A549 (cell line): ENCODE measurements around the gene ADAMTS16. TPM values are rescaled to one million over a fixed set of nuclear protein-coding genes. Genes with fewer than 3 reads are reported as not detected.

Experiments
- ATAC-seq, 2 experiments: fragments of 200-7000 bp in 1 of 2; fragments of >200 bp in 1 of 2; cut with Nextera tagmentation in 1 of 2; cut with Tn5 transposase in 1 of 2; 3 replicates each; pipeline versions ENCODE4 v1.8.0 to v1.9.1; 2018 to 2020; ENCODE audit warnings: mild to moderate bottlenecking in 1 of 2, moderate library complexity in 1 of 2
- CTCF ChIA-PET: fragments of 300-600 bp; sonication (Branson Sonifier 250); formaldehyde crosslinking; extraction: SDS; loops from one replicate; lab custom pipeline; 2021; ENCODE audit warnings: antibody characterized with exemption, inconsistent platforms; lab: Yijun Ruan, JAX
- POLR2A ChIA-PET: fragments of 350-600 bp; formaldehyde crosslinking; extraction: SDS; loops from one replicate; lab custom pipeline; 2021; ENCODE audit warnings: antibody characterized with exemption, inconsistent platforms; lab: Yijun Ruan, JAX
- DNase-seq, 2 experiments: peaks; one replicate each; pipeline versions ENCODE4 v3.0.0 to v3.0.0-alpha.2; 2011 to 2016; ENCODE audit warnings: low read depth in 1 of 2, low spot score in 1 of 2
- FAIRE-seq: peaks from 2 replicates; lab custom pipeline; 2011; peaks lifted over from hg19 to GRCh38; lab: Jason Lieb, UNC
- H3K27ac ChIP-seq, 2 experiments: fragments of >200 bp; sonication (Bioruptor Twin); formaldehyde crosslinking; 3 replicates each; pipeline ENCODE4 v1.5.1; 2016 to 2017
- H3K4me1 ChIP-seq: fragments of >200 bp; sonication (Bioruptor Twin); formaldehyde crosslinking; 3 replicates; pipeline ENCODE4 v1.6.1; 2016
- H3K4me2 ChIP-seq: fragments of >200 bp; sonication (Bioruptor Twin); formaldehyde crosslinking; 3 replicates; pipeline ENCODE4 v1.6.1; 2016
- H3K4me3 ChIP-seq: fragments of >200 bp; sonication (Bioruptor Twin); formaldehyde crosslinking; 3 replicates; pipeline ENCODE4 v1.5.1; 2016
- H3K9me3 ChIP-seq: fragments of >200 bp; sonication (Bioruptor Twin); formaldehyde crosslinking; 3 replicates; pipeline ENCODE4 v1.6.1; 2016
- ATOH8 ChIP-seq: fragments of 250-450 bp; sonication (Bioruptor Pico); IDR thresholded peaks from 2 replicates; pipeline ENCODE4 v1.5.0; 2020; ENCODE audit warnings: low read depth, mild to moderate bottlenecking, moderate library complexity
- BCL3 ChIP-seq: fragments of >200 bp; sonication (Bioruptor Twin); formaldehyde crosslinking; IDR thresholded peaks from 3 replicates; pipeline ENCODE4 v1.6.1; 2016
- CBX2 ChIP-seq: fragments of 200-600 bp; sonication (generic); IDR thresholded peaks from 2 replicates; pipeline ENCODE4 v1.6.1; 2016; ENCODE audit warnings: low read depth, mild to moderate bottlenecking, borderline replicate concordance
- CHD4 ChIP-seq: fragments of 200-600 bp; sonication (generic); IDR thresholded peaks from 2 replicates; pipeline ENCODE4 v1.6.1; 2016; ENCODE audit warnings: antibody characterized with exemption, mild to moderate bottlenecking, borderline replicate concordance
- ELK1 ChIP-seq: fragments of 150-350 bp; IDR thresholded peaks from 2 replicates; pipeline ENCODE4 v1.6.1; 2014; ENCODE audit warnings: low read depth, mild to moderate bottlenecking, low read length
- HDAC2 ChIP-seq: fragments of 200-600 bp; sonication (generic); IDR thresholded peaks from 2 replicates; pipeline ENCODE4 v1.6.1; 2016
- HOXA7 ChIP-seq: fragments of 250-450 bp; sonication (Bioruptor Pico); IDR thresholded peaks from 2 replicates; pipeline ENCODE4 v1.5.0; 2020; ENCODE audit warnings: mild to moderate bottlenecking, moderate library complexity
- NFE2L2 ChIP-seq: fragments of 150-350 bp; conservative IDR thresholded peaks from 2 replicates; pipeline ENCODE4 v1.6.1; 2014; ENCODE audit warnings: low read length
- NPAS2 ChIP-seq: fragments of 250-450 bp; sonication (Bioruptor Pico); IDR thresholded peaks from 2 replicates; pipeline ENCODE4 v1.8.0; 2022; ENCODE audit warnings: mild to moderate bottlenecking, moderate library complexity, borderline replicate concordance
- POLR2AphosphoS2 ChIP-seq: conservative IDR thresholded peaks from 2 replicates; pipeline ENCODE4 v1.6.1; 2012; ENCODE audit warnings: low read length, improper control_type of control experiment, inconsistent platforms
- RAD21 ChIP-seq, 2 experiments: fragments of >200 bp in 1 of 2; sonication (Bioruptor Twin) in 1 of 2; formaldehyde crosslinking in 1 of 2; IDR thresholded peaks in 1 of 2; conservative IDR thresholded peaks in 1 of 2; 2 replicates in 1 of 2; 3 replicates in 1 of 2; pipeline ENCODE4 v1.6.1; 2012 to 2018; ENCODE audit warnings: inconsistent platforms in 1 of 2
- RARB ChIP-seq: fragments of 250-450 bp; sonication (Bioruptor Pico); IDR thresholded peaks from 2 replicates; pipeline ENCODE4 v1.8.0; 2021; ENCODE audit warnings: mild to moderate bottlenecking, moderate library complexity
- RFX5 ChIP-seq: fragments of 450-650 bp; IDR thresholded peaks from 2 replicates; pipeline ENCODE4 v1.7.1; 2014; ENCODE audit warnings: antibody characterized with exemption, mild to moderate bottlenecking, moderate library complexity
- SMC3 ChIP-seq: fragments of >200 bp; sonication (Bioruptor Twin); formaldehyde crosslinking; IDR thresholded peaks from 3 replicates; pipeline ENCODE4 v1.6.1; 2018; ENCODE audit warnings: inconsistent platforms
- SREBF2 ChIP-seq: fragments of 450-650 bp; IDR thresholded peaks from 2 replicates; pipeline ENCODE4 v1.6.1; 2014; ENCODE audit warnings: mild to moderate bottlenecking, moderate library complexity
- TFCP2L1 ChIP-seq: fragments of 250-450 bp; sonication (Bioruptor Pico); IDR thresholded peaks from 2 replicates; pipeline ENCODE4 v1.5.0; 2021; ENCODE audit warnings: mild to moderate bottlenecking
- ZC3H11A ChIP-seq: fragments of 450-650 bp; IDR thresholded peaks from 2 replicates; pipeline ENCODE4 v1.6.1; 2014; ENCODE audit warnings: antibody characterized with exemption, mild to moderate bottlenecking
- ZFP36 ChIP-seq: fragments of 450-650 bp; IDR thresholded peaks from 2 replicates; pipeline ENCODE4 v1.6.1; 2014; ENCODE audit warnings: borderline replicate concordance; ENCODE audit not compliant: partially characterized antibody
- ZNF302 ChIP-seq: fragments of 250-450 bp; sonication (Bioruptor Pico); IDR thresholded peaks from 2 replicates; pipeline ENCODE4 v1.9.0; 2021; ENCODE audit warnings: inconsistent platforms, mild to moderate bottlenecking, moderate library complexity
- WGBS: methylation state at CpG from one replicate; pipeline ENCODE4 v1.1.6; 2017; ENCODE audit errors: missing lambda C conversion rate; 5-methylcytosine and 5-hydroxymethylcytosine counted together
- polyA plus RNA-seq, 4 experiments: library from polyadenylated mRNA; depleted of rRNA in 3 of 4; stranded (reverse); fragments of >200 nt; fragmentation: RNase III in 1 of 4; extraction: RNeasy Plus Mini Kit Qiagen cat#74134 plus additional on column Dnase treatment in 1 of 4; gene quantifications; 2 replicates in 3 of 4; 3 replicates in 1 of 4; pipeline ENCODE4 v1.2.3, GENCODE V29; 2011 to 2017
- TF ChIP-seq, protein P1 (sequence below): IDR thresholded peaks from 2 replicates; pipeline ENCODE4 v1.6.1; 2012; ENCODE audit warnings: low read depth, borderline replicate concordance
- TF ChIP-seq, protein P2 (sequence below): fragments of 200-600 bp; sonication (generic); IDR thresholded peaks from 2 replicates; pipeline ENCODE4 v1.6.1; 2016; ENCODE audit warnings: antibody characterized with exemption, mild to moderate bottlenecking, moderate library complexity

The ADAMTS16 gene
- polyA plus RNA-seq, 2 of the 4 experiments (the other 2 are of a cell fraction): 0.71 to 1.0 TPM

- H3K4me1 ChIP-seq: no peaks in the 10 kb centered on the region
- DNase-seq (no peak), ATAC-seq (no peak), FAIRE-seq (no peak)
- TF ChIP-seq ZNF302 (CRISPR knock-in tag) (no peak), NPAS2 (CRISPR knock-in tag) (no peak), HOXA7 (CRISPR knock-in tag) (no peak), SREBF2 (no peak), POLR2AphosphoS2 (no peak), CBX2 (no peak), BCL3 (no peak), TFCP2L1 (CRISPR knock-in tag) (no peak), ELK1 (no peak)
- TF ChIP-seq, protein P1, sequence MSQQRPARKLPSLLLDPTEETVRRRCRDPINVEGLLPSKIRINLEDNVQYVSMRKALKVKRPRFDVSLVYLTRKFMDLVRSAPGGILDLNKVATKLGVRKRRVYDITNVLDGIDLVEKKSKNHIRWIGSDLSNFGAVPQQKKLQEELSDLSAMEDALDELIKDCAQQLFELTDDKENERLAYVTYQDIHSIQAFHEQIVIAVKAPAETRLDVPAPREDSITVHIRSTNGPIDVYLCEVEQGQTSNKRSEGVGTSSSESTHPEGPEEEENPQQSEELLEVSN: no peak
- WGBS: 58% methylated on average over 5 of the region's 5 CpGs
- H3K4me3 ChIP-seq: no peak overlapping the region
- H3K27ac ChIP-seq: no peak overlapping the region
- H3K9me3 ChIP-seq: peaks cover 31% of the 10 kb centered on the region
- ChIA-PET CTCF (interaction anchor here (0.6 kb wide), 1 partner anchor 16 kb away, joined by 3 read pairs; no protein-coding TSS in a partner anchor), POLR2A (no interaction called here)
- H3K4me2 ChIP-seq: no peak overlapping the region
Observed at GRCh38 chr5:5257353-5257752, 117.2 kb downstream of the ADAMTS16 start.

DNA sequence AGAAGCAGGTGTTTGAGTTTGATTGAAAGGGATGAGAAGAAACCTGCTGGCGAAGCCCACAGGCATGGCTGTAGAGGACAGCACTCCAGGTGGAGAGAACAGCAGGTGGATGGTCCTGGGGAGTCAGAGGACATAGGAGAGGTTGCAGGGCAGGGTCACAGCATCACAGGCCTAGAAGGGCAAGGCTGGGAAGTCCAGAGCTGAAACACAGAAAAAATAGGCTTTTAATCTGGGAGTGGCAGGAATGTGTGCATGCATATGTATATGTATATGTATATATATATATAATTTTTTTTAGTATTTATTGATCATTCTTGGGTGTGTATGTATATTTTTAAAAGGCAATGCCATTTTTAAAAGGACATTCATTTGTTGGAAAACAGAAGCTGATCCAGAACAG lies 118.4 kb downstream of the ADAMTS16 start:
- TF ChIP-seq TFCP2L1 (CRISPR knock-in tag) (no peak), ZC3H11A (no peak), ZFP36 (no peak), RAD21 (conservative IDR thresholded peaks at IDR 0.05 in 1 of 2, IDR thresholded peaks at IDR 0.05 in 1 of 2) (no peak), ATOH8 (no peak), RFX5 (no peak), ZNF302 (CRISPR knock-in tag) (no peak), SMC3 (no peak), NFE2L2 (no peak), RARB (CRISPR knock-in tag) (no peak), CHD4 (no peak), HOXA7 (CRISPR knock-in tag) (no peak), HDAC2 (no peak)
- TF ChIP-seq, protein P2, sequence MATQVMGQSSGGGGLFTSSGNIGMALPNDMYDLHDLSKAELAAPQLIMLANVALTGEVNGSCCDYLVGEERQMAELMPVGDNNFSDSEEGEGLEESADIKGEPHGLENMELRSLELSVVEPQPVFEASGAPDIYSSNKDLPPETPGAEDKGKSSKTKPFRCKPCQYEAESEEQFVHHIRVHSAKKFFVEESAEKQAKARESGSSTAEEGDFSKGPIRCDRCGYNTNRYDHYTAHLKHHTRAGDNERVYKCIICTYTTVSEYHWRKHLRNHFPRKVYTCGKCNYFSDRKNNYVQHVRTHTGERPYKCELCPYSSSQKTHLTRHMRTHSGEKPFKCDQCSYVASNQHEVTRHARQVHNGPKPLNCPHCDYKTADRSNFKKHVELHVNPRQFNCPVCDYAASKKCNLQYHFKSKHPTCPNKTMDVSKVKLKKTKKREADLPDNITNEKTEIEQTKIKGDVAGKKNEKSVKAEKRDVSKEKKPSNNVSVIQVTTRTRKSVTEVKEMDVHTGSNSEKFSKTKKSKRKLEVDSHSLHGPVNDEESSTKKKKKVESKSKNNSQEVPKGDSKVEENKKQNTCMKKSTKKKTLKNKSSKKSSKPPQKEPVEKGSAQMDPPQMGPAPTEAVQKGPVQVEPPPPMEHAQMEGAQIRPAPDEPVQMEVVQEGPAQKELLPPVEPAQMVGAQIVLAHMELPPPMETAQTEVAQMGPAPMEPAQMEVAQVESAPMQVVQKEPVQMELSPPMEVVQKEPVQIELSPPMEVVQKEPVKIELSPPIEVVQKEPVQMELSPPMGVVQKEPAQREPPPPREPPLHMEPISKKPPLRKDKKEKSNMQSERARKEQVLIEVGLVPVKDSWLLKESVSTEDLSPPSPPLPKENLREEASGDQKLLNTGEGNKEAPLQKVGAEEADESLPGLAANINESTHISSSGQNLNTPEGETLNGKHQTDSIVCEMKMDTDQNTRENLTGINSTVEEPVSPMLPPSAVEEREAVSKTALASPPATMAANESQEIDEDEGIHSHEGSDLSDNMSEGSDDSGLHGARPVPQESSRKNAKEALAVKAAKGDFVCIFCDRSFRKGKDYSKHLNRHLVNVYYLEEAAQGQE: no peak
- TF ChIP-seq, protein P1: no peak
- ATAC-seq: no peak
- no peak for DNase-seq
- Histone ChIP-seq H3K4me1 (no peaks in the 10 kb centered on the region), H3K27ac (no peak overlapping the region), H3K9me3 (peaks cover 29% of the 10 kb centered on the region), H3K4me3 (no peak overlapping the region), H3K4me2 (no peak overlapping the region)
- no peak for FAIRE-seq
- POLR2A ChIA-PET: interaction anchor here (1.0 kb wide), 1 partner anchor 13 kb away, joined by 3 read pairs; no protein-coding TSS in a partner anchor
- CTCF ChIA-PET: interaction anchor here (1.2 kb wide), 1 partner anchor 36 kb away, joined by 3 read pairs; no protein-coding TSS in a partner anchor
- WGBS: 57% methylated on average over 1 of the region's 1 CpG
